ENCODE data around the gene APOBR.
"Not testable (repeated sequence)": the region's sequence is repeated elsewhere in the genome, so short reads cannot be mapped to it uniquely, and the experiment has no call there.

DNA sequence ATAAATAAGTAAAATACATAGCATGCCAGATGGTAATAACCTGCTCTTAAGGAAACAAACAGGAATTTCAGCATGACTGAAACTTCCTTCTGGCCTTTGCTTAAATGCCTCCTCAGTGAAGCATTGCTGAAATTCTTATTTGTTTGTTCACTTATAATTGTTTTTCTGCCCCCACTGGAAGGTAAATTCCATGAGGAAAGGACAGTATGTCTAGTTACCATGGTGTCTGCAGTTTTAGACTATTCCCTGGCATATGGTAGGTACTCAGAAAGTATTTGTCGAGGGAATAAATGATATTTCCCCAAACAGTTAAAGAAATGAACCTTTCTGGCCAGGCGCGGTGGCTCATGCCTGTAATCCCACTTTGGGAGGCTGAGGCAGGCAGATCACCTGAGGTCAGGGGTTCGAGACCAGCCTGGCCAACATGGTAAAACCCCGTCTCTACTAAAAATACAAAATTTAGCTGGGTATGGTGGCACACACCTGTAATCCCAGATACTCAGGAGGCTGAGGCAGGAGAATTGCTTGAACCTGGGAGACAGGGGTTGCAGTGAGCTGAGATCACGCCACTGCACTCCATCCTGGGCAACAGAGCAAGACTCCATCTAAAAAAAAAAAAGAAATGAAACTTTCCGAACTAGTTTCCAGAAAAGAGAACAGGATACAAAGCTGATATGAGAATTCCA lies 32.8 kb downstream of the APOBR start:
- not testable (repeated sequence) for TF ChIP-seq EZH2, EZH2phosphoT487 (IDR thresholded peaks at IDR 0.05)

All from neural progenitor cell (in vitro differentiated cells).